Skin epidermis (tissue), 12 donors: Measurements from ENCODE around the gene TMEM106A.
A peak's percentile ranks its signal among the peaks of the same experiment; 100 is the strongest.
"Not testable (repeated sequence)": the region's sequence is repeated elsewhere in the genome, so short reads cannot be mapped to it uniquely, and the experiment has no call there.

Source experiments
- H3K27ac ChIP-seq, 21 experiments: fragments of 200-600 bp; sonication (generic) in 11 of 21; one replicate each; pipeline ENCODE4 v1.5.0; 2020; ENCODE audit warnings: mild to moderate bottlenecking in 3 of 21, inconsistent platforms in 2 of 21, moderate library complexity in 2 of 21
- H3K4me3 ChIP-seq, 7 experiments: fragments of 200-600 bp; sonication (generic) in 2 of 7; one replicate each; pipeline ENCODE4 v1.5.0; 2020; ENCODE audit warnings: inconsistent platforms in 2 of 7, mild to moderate bottlenecking in 2 of 7, moderate library complexity in 1 of 7

TMEM106A gene

GRCh38 chr17:43211480-43212402 is at the start of gene TMEM106A:
TSS of gene TMEM106A (plus strand) at chr17:43211875. CDS start at chr17:43213042, 1,167 bp downstream.
- peak within 1 kb of the TSS; percentile 47 to 68 (median 54) for H3K4me3 ChIP-seq
- H3K27ac ChIP-seq: peak within 1 kb of the TSS; percentile 39 to 91 (median 84)

GRCh38 chr17:43165971-43166370 is 45.7 kb upstream of the TMEM106A start:
- not testable (repeated sequence) for H3K27ac ChIP-seq, H3K4me3 ChIP-seq

DNA sequence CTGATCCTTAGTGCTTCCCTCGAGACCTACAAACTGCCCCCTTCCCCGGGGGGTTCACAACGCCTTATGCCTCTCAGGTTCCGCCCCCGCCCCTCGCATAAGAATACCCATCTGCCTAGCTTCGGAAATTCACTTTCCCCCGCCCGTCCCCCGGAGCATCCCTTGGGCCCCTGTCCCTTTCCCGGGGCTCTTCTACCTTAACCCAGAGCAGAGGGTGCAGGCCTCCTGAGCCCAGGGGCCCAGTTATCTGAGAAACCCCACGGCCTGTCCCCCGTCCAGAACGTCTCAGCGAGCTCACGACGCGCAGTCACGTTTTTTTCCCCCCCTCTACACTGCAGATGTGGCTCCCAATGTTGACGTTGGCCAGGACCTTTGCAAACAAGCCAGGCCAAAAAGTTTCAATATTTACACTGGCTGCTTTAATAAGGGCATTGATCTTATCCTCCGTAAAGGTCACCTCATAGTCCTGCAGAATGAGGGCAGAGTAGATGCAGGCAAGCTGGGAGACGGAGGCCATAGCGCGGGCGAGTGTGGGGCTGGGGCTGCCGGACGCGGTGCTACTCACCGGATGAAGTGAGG is 42.0 kb upstream of the TMEM106A start:
- H3K27ac ChIP-seq: peak overlapping the region; percentile 7 to 97 (median 94)
- H3K4me3 ChIP-seq: peak overlapping the region; percentile 64 to 82 (median 74)

GRCh38 chr17:43170140-43170765 is 41.4 kb upstream of the TMEM106A start:
- peak overlapping the region; percentile 64 to 82 (median 74) for H3K4me3 ChIP-seq
- peak overlapping the region; percentile 62 to 97 (median 95) for H3K27ac ChIP-seq

DNA sequence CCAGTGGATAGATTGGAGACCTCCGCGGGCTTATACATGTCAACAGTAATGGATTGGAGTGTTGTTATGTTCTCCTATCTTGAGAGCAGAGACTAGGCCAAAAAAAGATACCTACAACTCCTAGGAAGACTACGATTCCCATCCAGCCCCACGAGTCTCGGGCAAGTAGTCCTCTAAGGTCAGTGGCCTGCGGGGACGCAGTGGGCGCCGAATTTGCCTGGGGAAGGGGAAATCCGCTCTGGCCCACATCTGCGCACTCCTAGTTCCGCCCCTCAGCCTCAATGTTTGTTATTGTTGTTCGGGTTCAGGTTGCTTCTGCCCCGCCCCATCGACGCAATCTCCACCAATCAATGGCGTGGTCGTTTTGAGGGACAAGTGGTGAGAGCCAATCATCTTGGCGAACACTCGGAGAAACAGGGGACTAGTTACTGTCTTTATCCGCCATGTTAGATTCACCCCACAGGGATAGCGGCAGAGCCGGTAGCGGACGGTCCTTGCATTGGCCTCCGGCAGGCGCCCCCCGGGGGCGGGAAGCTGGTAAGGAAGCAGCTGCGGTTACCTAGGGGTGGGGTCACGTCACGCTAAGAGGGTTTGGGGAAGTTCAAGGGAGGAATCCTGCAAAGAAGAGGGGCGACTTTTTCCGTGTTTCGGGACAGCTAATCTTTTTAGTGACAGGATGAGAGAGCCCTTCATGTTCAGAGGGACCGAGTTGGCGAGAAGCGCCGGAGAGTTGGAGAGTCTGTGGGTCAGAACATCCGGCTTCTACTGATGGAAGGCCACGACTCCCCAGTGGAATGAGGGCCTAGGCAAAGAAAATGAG is 40.7 kb upstream of the TMEM106A start, which contains the start of gene NBR1:
Gene NBR1, plus strand, starts transcription at position 449 of the 820 bp plus-strand sequence. CDS start 4,586 bp downstream, outside the sequence.
- H3K27ac ChIP-seq: peak within 1 kb of the TSS; percentile 62 to 97 (median 95)
- peak within 1 kb of the TSS; percentile 64 to 82 (median 74) for H3K4me3 ChIP-seq

DNA sequence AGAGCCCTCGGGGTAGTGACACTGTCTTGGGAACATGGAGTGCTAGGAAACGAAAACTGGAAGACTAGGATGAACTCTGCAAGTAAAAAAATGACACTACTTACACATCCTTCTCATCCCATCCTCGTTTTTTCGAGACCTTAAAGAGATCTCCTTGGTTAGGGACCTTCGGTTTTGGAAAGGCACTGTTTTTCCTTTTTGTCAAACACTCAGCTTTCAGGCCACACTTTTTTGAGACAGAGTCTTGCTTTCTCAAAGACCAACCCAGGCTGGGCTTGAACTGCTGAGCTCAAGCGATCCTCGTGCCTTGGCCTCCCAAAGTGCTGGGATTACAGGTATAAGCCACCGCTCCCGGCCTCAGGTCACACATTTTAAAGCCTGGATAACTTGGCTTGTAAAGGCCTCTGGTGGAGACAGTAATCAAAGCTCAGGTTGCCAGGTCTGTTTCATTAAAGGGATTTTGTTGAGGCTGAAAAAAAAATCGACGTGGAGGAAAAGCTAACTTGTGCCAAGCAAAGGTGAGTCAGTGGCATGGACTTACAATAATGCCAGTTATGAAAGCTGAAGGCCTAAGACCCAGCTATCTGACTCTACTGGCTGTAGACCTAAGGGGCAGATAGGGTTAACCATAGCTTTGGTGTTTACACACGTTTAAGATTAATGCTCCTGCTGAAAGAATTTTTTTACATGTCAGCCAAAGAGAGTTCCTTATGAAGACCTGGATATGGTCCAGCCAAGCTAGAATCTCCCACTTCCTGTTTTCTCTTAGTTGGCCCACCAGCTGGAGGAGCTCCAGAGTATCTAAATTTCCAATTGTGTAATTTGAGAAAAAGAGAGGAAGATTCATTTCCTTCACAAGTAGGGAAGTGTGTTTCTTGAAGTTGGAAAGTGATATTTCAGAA is 39.8 kb upstream of the TMEM106A start:
- Histone ChIP-seq H3K4me3 (peak overlapping the region; percentile 64 to 82 (median 74)), H3K27ac (peak overlapping the region; percentile 54 to 97 (median 95))

- Histone ChIP-seq H3K27ac (peak overlapping the region in 7 of 21 experiments; percentile 0 to 51 (median 14)), H3K4me3 (no peak overlapping the region)
Measured at GRCh38 chr17:43175213-43176118, 36.2 kb upstream of the TMEM106A start.

- peak overlapping the region in 5 of 21 experiments; percentile 9 to 51 (median 36) for H3K27ac ChIP-seq
Measured at GRCh38 chr17:43176119-43176570, 35.5 kb upstream of the TMEM106A start.

GRCh38 chr17:43183921-43184320 is 27.8 kb upstream of the TMEM106A start:
- no peak overlapping the region for H3K27ac ChIP-seq
- no peak overlapping the region for H3K4me3 ChIP-seq

More at GRCh38 chr17:43176119-43176570, 35.5 kb upstream of the TMEM106A start:
- no peak overlapping the region for H3K4me3 ChIP-seq

DNA sequence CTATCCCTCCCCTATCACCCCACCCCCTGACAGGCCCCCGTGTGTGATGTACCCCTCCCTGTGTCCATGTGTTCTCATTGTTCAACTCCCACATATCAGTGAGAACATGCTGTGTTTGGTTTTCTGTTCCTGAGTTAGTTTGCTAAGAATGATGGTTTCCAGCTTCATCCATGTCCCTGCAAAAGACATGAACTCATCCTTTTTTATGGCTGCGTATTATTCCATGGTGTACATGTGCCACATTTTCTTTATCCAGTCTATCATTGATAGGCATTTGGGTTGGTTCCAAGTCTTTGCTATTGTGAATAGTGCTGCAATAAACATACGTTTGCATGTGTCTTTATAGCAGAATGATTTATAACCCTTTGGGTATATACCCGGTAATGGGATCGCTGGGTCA is 25.0 kb upstream of the TMEM106A start:
- H3K4me3 ChIP-seq, H3K27ac ChIP-seq: not testable (repeated sequence)

- H3K4me3 ChIP-seq: no peak overlapping the region
- no peak overlapping the region for H3K27ac ChIP-seq
Measured at GRCh38 chr17:43193251-43193650, 18.4 kb upstream of the TMEM106A start.

GRCh38 chr17:43199633-43200032 is 12.0 kb upstream of the TMEM106A start:
- no peak overlapping the region for H3K27ac ChIP-seq
- H3K4me3 ChIP-seq: no peak overlapping the region

- H3K27ac ChIP-seq: no peak overlapping the region
- no peak overlapping the region for H3K4me3 ChIP-seq
Measured at GRCh38 chr17:43200127-43200526, 11.5 kb upstream of the TMEM106A start.

GRCh38 chr17:43203013-43203412 is 8.7 kb upstream of the TMEM106A start:
- not testable (repeated sequence) for H3K27ac ChIP-seq, H3K4me3 ChIP-seq

- Histone ChIP-seq H3K27ac (peak overlapping the region in 19 of 21 experiments; percentile 41 to 91 (median 83)), H3K4me3 (no peak overlapping the region)
Measured at GRCh38 chr17:43210576-43210975, 1.1 kb upstream of the TMEM106A start.

GRCh38 chr17:43211123-43211479 is 574 bp upstream of the TMEM106A start:
- H3K4me3 ChIP-seq: peak overlapping the region; percentile 47 to 68 (median 54)
- peak overlapping the region in 20 of 21 experiments; percentile 2 to 91 (median 83) for H3K27ac ChIP-seq
